ENCODE measurements around the gene SIM2. TPM values are rescaled to one million over a fixed set of nuclear protein-coding genes. Genes with fewer than 3 reads are reported as not detected.

The SIM2 gene
- total RNA-seq, 1 experiment from 2014 or later = not detected

GRCh38 chr21:36773995-36774394 is 75.1 kb downstream of the SIM2 start:
- H3K36me3 Mint-ChIP-seq (ENCODE audit: insufficient read depth in 1 of 3, low read depth in 3 of 3) = no peaks in the 10 kb centered on the region
- Histone ChIP-seq H3K27ac (ENCODE audit: insufficient read length, low read depth, low read length) (no peak overlapping the region), H4K5ac (ENCODE audit: insufficient read length, low read depth, low read length) (no peak overlapping the region), H3K18ac (ENCODE audit: insufficient read length, low read depth, low read length) (no peak overlapping the region), H4K91ac (ENCODE audit: insufficient read length, low read depth, low read length) (peak overlapping the region; percentile 41), H3K4me1 (ENCODE audit: insufficient read depth, low read length) (no peaks in the 10 kb centered on the region), H3K27me3 (ENCODE audit: insufficient read depth, low read length) (no peaks in the 10 kb centered on the region), H3K56ac (ENCODE audit: insufficient read length, low read depth, low read length) (no peak overlapping the region), H2BK20ac (ENCODE audit: low read depth, low read length, poor library complexity, severe bottlenecking) (no peak overlapping the region), H3K23me2 (ENCODE audit: insufficient read length, low read depth, low read length, poor library complexity, severe bottlenecking) (no peaks in the 10 kb centered on the region), H2AK5ac (ENCODE audit: insufficient read length, low read length) (no peak overlapping the region), H3K9ac (ENCODE audit: extremely low read depth, insufficient read length, low read length) (no peak overlapping the region), H2AFZ (ENCODE audit: low read length) (no peak overlapping the region), H3K79me1 (ENCODE audit: insufficient read depth, low read depth, low read length, poor library complexity, severe bottlenecking) (no peaks in the 10 kb centered on the region), H2BK5ac (ENCODE audit: insufficient read length, low read length) (no peak overlapping the region), H3K9me3 (ENCODE audit: control insufficient read depth, low read depth, low read length) (no peaks in the 10 kb centered on the region), H2BK15ac (ENCODE audit: low read depth, low read length) (no peak overlapping the region), H3K23ac (ENCODE audit: insufficient read length, low read depth, low read length) (no peak overlapping the region), H3K4me2 (ENCODE audit: insufficient read depth, insufficient read length, low read length) (no peak overlapping the region), H3T11ph (ENCODE audit: low read length) (no peak overlapping the region), H3K79me2 (ENCODE audit: insufficient read depth, low read length) (no peaks in the 10 kb centered on the region), H4K20me1 (ENCODE audit: control insufficient read depth, insufficient read depth, insufficient read length) (no peaks in the 10 kb centered on the region), H3K14ac (ENCODE audit: insufficient read depth, low read length) (no peak overlapping the region), H2BK12ac (ENCODE audit: insufficient read length, low read depth, low read length) (no peak overlapping the region), H4K8ac (replicated peaks; ENCODE audit: insufficient read length, low read depth, low read length) (no peak overlapping the region), H3K4ac (ENCODE audit: low read depth, low read length) (no peak overlapping the region), H2BK120ac (ENCODE audit: low read depth, low read length, poor library complexity, severe bottlenecking) (no peak overlapping the region)
- no peak overlapping the region for H3K4me3 Mint-ChIP-seq
- no peak overlapping the region for H3K27ac Mint-ChIP-seq
- no peak for DNase-seq
- no peaks in the 10 kb centered on the region for H3K27me3 Mint-ChIP-seq (ENCODE audit: low read depth)
- H3K9me3 Mint-ChIP-seq = no peaks in the 10 kb centered on the region
- WGBS (ENCODE audit: extremely low coverage, insufficient read length, low lambda C conversion rate) = no CpG with 5 or more reads among the region's 8 CpGs
- H3K4me1 Mint-ChIP-seq = peaks cover under 1% of the 10 kb centered on the region in 2 experiments; a peak in 3 of 4 replicates
- no peak for TF ChIP-seq CTCF (conservative IDR thresholded peaks at IDR 0.05)

Data from H9 (cell line).